Calu3 (cell line): Measurements from ENCODE around the gene ZNF804A. TPM values are rescaled to one million over a fixed set of nuclear protein-coding genes. Genes with fewer than 3 reads are reported as not detected.

Experiments used
- BruUV-seq: library from RNA; stranded (reverse); fragments of 400-500 nt; replicated peaks from 2 replicates; lab custom pipeline; 2021; lab: Mats Ljungman, UMichigan
- CTCF ChIA-PET: fragments of 300-600 bp; sonication (Branson Sonifier 250); formaldehyde crosslinking; loops from one replicate; lab custom pipeline; 2022; ENCODE audit warnings: antibody characterized with exemption; lab: Charles Lee
- DNase-seq: peaks from one replicate; pipeline ENCODE4 v3.0.0; 2022
- H3K27ac Mint-ChIP-seq: one replicate; pipeline ENCODE4 v1.8.0; 2022; ENCODE audit warnings: mixed read lengths; ENCODE audit not compliant: unreplicated experiment
- H3K27me3 Mint-ChIP-seq: one replicate; pipeline ENCODE4 v1.8.0; 2022; ENCODE audit warnings: mixed read lengths; ENCODE audit not compliant: unreplicated experiment
- H3K36me3 Mint-ChIP-seq: one replicate; pipeline ENCODE4 v1.8.0; 2022; ENCODE audit warnings: mild to moderate bottlenecking, moderate library complexity, mixed read lengths; ENCODE audit not compliant: insufficient read depth, unreplicated experiment
- H3K4me1 Mint-ChIP-seq: one replicate; pipeline ENCODE4 v1.8.0; 2022; ENCODE audit warnings: mild to moderate bottlenecking, low read depth, mixed read lengths; ENCODE audit not compliant: unreplicated experiment
- H3K4me3 Mint-ChIP-seq: one replicate; pipeline ENCODE4 v1.8.0; 2022; ENCODE audit warnings: mild to moderate bottlenecking, low read depth, moderate library complexity, mixed read lengths; ENCODE audit not compliant: unreplicated experiment
- H3K9me3 Mint-ChIP-seq: one replicate; pipeline ENCODE4 v1.8.0; 2022; ENCODE audit warnings: low read depth, mixed read lengths; ENCODE audit not compliant: unreplicated experiment
- intact Hi-C: fragments of 100-400 bp; cut with micrococcal nuclease; formaldehyde crosslinking; loops from one replicate; pipeline ENCODE4 v1.10.0; 2022; ENCODE audit not compliant: unreplicated experiment
- total RNA-seq: library from RNA; stranded (reverse); gene quantifications from 2 replicates; pipeline ENCODE4 v1.2.3, GENCODE V29; 2022
- TF ChIP-seq, protein P1 (sequence below): fragments of 200-600 bp; IDR thresholded peaks from one replicate; pipeline ENCODE4 v1.8.0; 2022; ENCODE audit warnings: antibody characterized with exemption; ENCODE audit not compliant: unreplicated experiment

The ZNF804A gene
- total RNA-seq, 1 experiment from 2014 or later, result 0.09 TPM

DNA sequence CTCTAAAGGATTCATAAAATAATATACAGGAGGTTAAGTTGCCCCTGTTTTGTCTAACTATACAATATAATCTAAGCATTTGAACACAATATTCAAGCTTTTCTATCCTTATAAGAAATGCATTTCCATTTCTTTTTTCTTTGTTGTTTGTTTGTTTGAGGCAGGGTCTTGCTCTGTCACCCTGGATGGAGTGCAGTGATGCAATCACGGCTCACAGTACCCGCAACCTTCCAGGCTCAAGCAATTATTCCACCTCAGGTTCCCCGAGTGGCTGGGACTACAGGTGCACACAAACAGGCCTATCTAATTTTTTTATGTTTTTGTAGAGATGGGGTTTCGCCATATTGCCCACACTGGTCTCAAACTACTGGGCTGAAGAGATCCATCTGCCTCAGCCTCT lies 307.8 kb downstream of the ZNF804A start:
- H3K4me1 Mint-ChIP-seq, result no peaks in the 10 kb centered on the region
- no peaks in the 10 kb centered on the region for H3K27me3 Mint-ChIP-seq
- DNase-seq, result no peak
- TF ChIP-seq, protein P1, sequence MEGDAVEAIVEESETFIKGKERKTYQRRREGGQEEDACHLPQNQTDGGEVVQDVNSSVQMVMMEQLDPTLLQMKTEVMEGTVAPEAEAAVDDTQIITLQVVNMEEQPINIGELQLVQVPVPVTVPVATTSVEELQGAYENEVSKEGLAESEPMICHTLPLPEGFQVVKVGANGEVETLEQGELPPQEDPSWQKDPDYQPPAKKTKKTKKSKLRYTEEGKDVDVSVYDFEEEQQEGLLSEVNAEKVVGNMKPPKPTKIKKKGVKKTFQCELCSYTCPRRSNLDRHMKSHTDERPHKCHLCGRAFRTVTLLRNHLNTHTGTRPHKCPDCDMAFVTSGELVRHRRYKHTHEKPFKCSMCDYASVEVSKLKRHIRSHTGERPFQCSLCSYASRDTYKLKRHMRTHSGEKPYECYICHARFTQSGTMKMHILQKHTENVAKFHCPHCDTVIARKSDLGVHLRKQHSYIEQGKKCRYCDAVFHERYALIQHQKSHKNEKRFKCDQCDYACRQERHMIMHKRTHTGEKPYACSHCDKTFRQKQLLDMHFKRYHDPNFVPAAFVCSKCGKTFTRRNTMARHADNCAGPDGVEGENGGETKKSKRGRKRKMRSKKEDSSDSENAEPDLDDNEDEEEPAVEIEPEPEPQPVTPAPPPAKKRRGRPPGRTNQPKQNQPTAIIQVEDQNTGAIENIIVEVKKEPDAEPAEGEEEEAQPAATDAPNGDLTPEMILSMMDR, result no peak
- no TSS peak for BruUV-seq
- no peak overlapping the region for H3K27ac Mint-ChIP-seq
- H3K4me3 Mint-ChIP-seq, result no peak overlapping the region
- intact Hi-C loops, result no loop called here
- CTCF ChIA-PET, result no interaction called here
- no peaks in the 10 kb centered on the region for H3K9me3 Mint-ChIP-seq
- H3K36me3 Mint-ChIP-seq, result no peaks in the 10 kb centered on the region

DNA sequence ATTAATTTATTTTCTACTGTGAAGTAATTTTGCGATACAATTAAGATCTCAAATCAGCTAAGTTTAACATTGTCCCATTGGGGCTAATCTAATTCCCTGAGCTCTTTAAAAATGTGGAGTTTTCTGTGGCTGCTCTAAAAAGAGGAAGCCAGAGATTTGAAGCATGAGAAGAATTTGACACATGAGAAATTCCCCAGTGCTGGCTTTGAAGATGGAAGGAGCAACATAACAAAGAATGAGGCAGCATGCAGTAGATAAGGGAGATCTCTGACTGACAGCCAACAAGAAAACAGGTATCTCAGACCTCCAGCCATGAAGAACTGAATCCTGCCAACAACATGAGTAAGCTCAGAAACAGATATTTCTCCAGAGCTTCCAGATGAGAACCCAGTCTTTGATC lies 308.4 kb downstream of the ZNF804A start:
- no peaks in the 10 kb centered on the region for H3K4me1 Mint-ChIP-seq
- H3K4me3 Mint-ChIP-seq, result no peak overlapping the region

DNA sequence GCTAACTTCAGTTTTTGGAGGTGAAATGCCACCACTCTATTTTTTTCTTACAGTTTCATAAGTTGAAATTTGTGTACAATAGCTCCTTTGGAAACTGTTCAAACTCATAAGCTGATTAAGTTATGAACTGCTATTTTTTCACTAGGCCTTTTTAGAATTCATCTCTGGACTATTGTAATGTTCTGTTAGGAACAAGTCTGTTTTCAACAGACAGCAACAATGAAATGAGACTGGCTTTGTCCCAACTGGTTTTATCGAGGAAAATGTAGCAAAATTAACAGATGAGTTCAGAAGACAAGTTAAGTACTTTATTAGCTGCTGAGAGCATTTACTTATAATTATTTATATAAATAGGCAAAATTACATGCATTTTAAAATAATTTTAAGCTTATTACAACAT lies 310.6 kb downstream of the ZNF804A start:
- Mint-ChIP-seq H3K27me3 (no peaks in the 10 kb centered on the region), H3K9me3 (peaks cover 2% of the 10 kb centered on the region), H3K36me3 (no peaks in the 10 kb centered on the region), H3K27ac (no peak overlapping the region), H3K4me3 (no peak overlapping the region), H3K4me1 (no peaks in the 10 kb centered on the region)
- TF ChIP-seq, protein P1, result no peak
- intact Hi-C loops, result no loop called here
- CTCF ChIA-PET, result no interaction called here
- no TSS peak for BruUV-seq
- no peak for DNase-seq

More for the DNA sequence above, 308.4 kb downstream of the ZNF804A start:
- intact Hi-C loops, result no loop called here
- no peaks in the 10 kb centered on the region for H3K9me3 Mint-ChIP-seq
- TF ChIP-seq, protein P1, result no peak
- no peaks in the 10 kb centered on the region for H3K36me3 Mint-ChIP-seq
- no TSS peak for BruUV-seq
- DNase-seq, result no peak
- CTCF ChIA-PET, result no interaction called here
- H3K27ac Mint-ChIP-seq, result no peak overlapping the region
- H3K27me3 Mint-ChIP-seq, result no peaks in the 10 kb centered on the region

DNA sequence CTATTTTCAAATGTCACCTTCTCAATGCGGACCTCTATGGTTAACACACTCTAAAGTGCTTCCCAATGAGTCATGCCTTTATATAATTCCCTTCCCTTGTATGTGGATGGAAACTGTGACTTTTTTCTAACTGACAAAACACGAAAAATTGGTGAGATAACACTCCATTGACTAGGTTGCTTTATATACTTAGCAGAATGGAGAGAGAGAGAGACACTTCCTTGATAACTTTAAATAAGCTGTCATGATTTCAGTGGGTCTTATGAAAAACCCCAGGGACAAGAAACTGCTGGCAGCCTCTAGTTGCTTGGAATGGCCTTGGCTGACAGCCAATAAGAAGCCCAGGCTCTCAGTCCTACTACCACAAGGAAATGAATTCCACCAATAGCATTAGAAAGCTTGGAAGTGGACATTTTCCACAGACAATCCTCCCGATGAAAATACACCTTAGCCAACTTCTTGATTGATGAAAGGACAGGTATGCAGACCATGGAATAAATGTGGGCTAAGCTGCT lies 322.2 kb downstream of the ZNF804A start:
- no peak overlapping the region for H3K4me3 Mint-ChIP-seq
- H3K36me3 Mint-ChIP-seq, result no peaks in the 10 kb centered on the region
- CTCF ChIA-PET, result no interaction called here
- H3K27ac Mint-ChIP-seq, result no peak overlapping the region
- TF ChIP-seq, protein P1, result no peak
- intact Hi-C loops, result no loop called here
- H3K27me3 Mint-ChIP-seq, result no peaks in the 10 kb centered on the region
- BruUV-seq, result no TSS peak
- H3K4me1 Mint-ChIP-seq, result no peaks in the 10 kb centered on the region
- peaks cover 2% of the 10 kb centered on the region for H3K9me3 Mint-ChIP-seq
- no peak for DNase-seq
